D721Med (cell line): ENCODE data around the gene ANKRD44.
"Not testable (repeated sequence)": the region's sequence is repeated elsewhere in the genome, so short reads cannot be mapped to it uniquely, and the experiment has no call there.

ENCODE experiments used
- DNase-seq: peaks from one replicate; pipeline ENCODE4 v3.0.0; 2011; ENCODE audit warnings: low spot score; ENCODE audit not compliant: insufficient read length
- FAIRE-seq: peaks from 2 replicates; lab custom pipeline; 2011; peaks lifted over from hg19 to GRCh38; lab: Jason Lieb, UNC
- CTCF ChIP-seq: IDR thresholded peaks from 2 replicates; pipeline ENCODE4 v1.5.1; 2012; ENCODE audit warnings: mild to moderate bottlenecking, control low read depth; ENCODE audit not compliant: insufficient read depth; ENCODE audit errors: missing control alignments

Gene ANKRD44

GRCh38 chr2:197011021-197011417 lies 299.6 kb downstream of the ANKRD44 start:
- DNase-seq = no peak

GRCh38 chr2:197010200-197011020 lies 300.2 kb downstream of the ANKRD44 start:
- FAIRE-seq (no peak), DNase-seq (no peak)

More at GRCh38 chr2:197011021-197011417, 299.6 kb downstream of the ANKRD44 start:
- TF ChIP-seq CTCF = no peak
- FAIRE-seq = no peak

GRCh38 chr2:197008741-197009341 lies 301.7 kb downstream of the ANKRD44 start:
- not testable (repeated sequence) for FAIRE-seq, DNase-seq

More at GRCh38 chr2:197010200-197011020, 300.2 kb downstream of the ANKRD44 start:
- TF ChIP-seq CTCF = no peak

GRCh38 chr2:197007716-197008628 lies 302.6 kb downstream of the ANKRD44 start:
- TF ChIP-seq CTCF = no peak
- FAIRE-seq = no peak
- DNase-seq = no peak

GRCh38 chr2:197001921-197002320 lies 308.7 kb downstream of the ANKRD44 start:
- TF ChIP-seq CTCF = no peak
- DNase-seq = no peak
- FAIRE-seq = no peak

GRCh38 chr2:196995757-196996314 lies 314.7 kb downstream of the ANKRD44 start:
- TF ChIP-seq CTCF = no peak
- FAIRE-seq (peak; percentile 6), DNase-seq (no peak)

- no peak for FAIRE-seq
- DNase-seq = no peak
- no peak for TF ChIP-seq CTCF
Observed at GRCh38 chr2:196994764-196995163, 315.8 kb downstream of the ANKRD44 start.
